Iris pigment epithelial cell (primary cell): ENCODE results near the gene B3GNT4.
"Not testable (repeated sequence)": the region's sequence is repeated elsewhere in the genome, so short reads cannot be mapped to it uniquely, and the experiment has no call there.

Source experiments
- DNase-seq: peaks from one replicate; pipeline ENCODE4 v3.0.0-alpha.2; 2011; ENCODE audit warnings: low read depth

Gene B3GNT4

GRCh38 chr12:122203301-122204166 is at the start of gene B3GNT4:
Gene B3GNT4 (plus strand): TSS chr12:122203709. CDS start chr12:122204619, 910 bp downstream.
- peak; percentile 49 for DNase-seq

GRCh38 chr12:122155705-122156104 is 47.8 kb upstream of the B3GNT4 start:
- DNase-seq = no peak

- DNase-seq = no peak
Measured at GRCh38 chr12:122158700-122159285, 44.7 kb upstream of the B3GNT4 start.

GRCh38 chr12:122159882-122160281 is 43.6 kb upstream of the B3GNT4 start:
- DNase-seq = no peak

GRCh38 chr12:122160761-122161160 is 42.7 kb upstream of the B3GNT4 start:
- no peak for DNase-seq

GRCh38 chr12:122161682-122162081 is 41.8 kb upstream of the B3GNT4 start:
- no peak for DNase-seq

GRCh38 chr12:122162976-122163375 is 40.5 kb upstream of the B3GNT4 start:
- DNase-seq = no peak

GRCh38 chr12:122166422-122167349 is 36.8 kb upstream of the B3GNT4 start:
- no peak for DNase-seq

- DNase-seq = no peak
Measured at GRCh38 chr12:122167356-122167925, 36.1 kb upstream of the B3GNT4 start.

GRCh38 chr12:122168492-122168891 is 35.0 kb upstream of the B3GNT4 start:
- no peak for DNase-seq

GRCh38 chr12:122171399-122171798 is 32.1 kb upstream of the B3GNT4 start:
- DNase-seq = no peak

- DNase-seq = no peak
Measured at GRCh38 chr12:122172262-122172939, 31.1 kb upstream of the B3GNT4 start.

- no peak for DNase-seq
Measured at GRCh38 chr12:122174155-122174845, 29.2 kb upstream of the B3GNT4 start, which contains the start of gene IL31. Gene IL31 (minus strand): TSS chr12:122174221. CDS start chr12:122174172, 49 bp downstream.

GRCh38 chr12:122176473-122176872 is 27.0 kb upstream of the B3GNT4 start:
- DNase-seq = not testable (repeated sequence)

- DNase-seq = peak; percentile 24
Measured at GRCh38 chr12:122182887-122183587, 20.5 kb upstream of the B3GNT4 start, which contains the start of gene LRRC43. Gene LRRC43 (plus strand): TSS chr12:122183123. CDS start chr12:122183145, 22 bp downstream.

GRCh38 chr12:122183588-122183940 is 19.9 kb upstream of the B3GNT4 start:
- no peak for DNase-seq

- no peak for DNase-seq
Measured at GRCh38 chr12:122184517-122184916, 19.0 kb upstream of the B3GNT4 start.

GRCh38 chr12:122185079-122185478 is 18.4 kb upstream of the B3GNT4 start:
- no peak for DNase-seq

- DNase-seq = no peak
Measured at GRCh38 chr12:122185494-122186082, 17.9 kb upstream of the B3GNT4 start.

GRCh38 chr12:122187466-122187865 is 16.0 kb upstream of the B3GNT4 start:
- DNase-seq = no peak
